ENCODE measurements around the gene CIAO2A. TPM values are rescaled to one million over a fixed set of nuclear protein-coding genes. Genes with fewer than 3 reads are reported as not detected.

Gene CIAO2A
- total RNA-seq, 4 donors from 2014 or later, result 26.6 to 65.2 (median 55.1) TPM

DNA sequence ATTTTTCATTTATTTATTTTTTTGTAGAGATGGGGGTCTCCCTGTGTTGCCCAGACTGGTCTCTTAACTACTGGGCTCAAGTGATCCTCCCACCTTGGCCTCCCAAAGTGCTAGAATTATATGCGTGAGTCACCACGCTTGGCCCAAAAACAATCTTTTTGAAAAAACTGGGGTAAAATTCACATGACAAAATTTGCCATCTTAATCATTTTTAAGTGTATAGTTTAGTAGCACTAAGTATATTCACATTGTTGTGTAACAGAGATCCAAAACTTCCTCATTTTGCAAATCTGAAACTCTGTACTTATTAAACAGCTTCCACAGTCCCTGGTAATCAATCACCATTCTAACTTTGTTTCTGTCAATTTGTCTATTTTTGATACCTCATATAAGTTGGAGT lies 7.3 kb upstream of the CIAO2A start:
- no peaks in the 10 kb centered on the region for H3K27me3 ChIP-seq
- ATAC-seq, result no peak
- H3K9me3 ChIP-seq, result no peaks in the 10 kb centered on the region
- in situ Hi-C loops (cut with MboI; ENCODE audit: low sequenced_read_pairs in 4 of 4), result no loop called here
- H3K36me3 ChIP-seq, result no peaks in the 10 kb centered on the region
- no peak for DNase-seq
- peaks cover 45 to 81% of the 10 kb centered on the region in 2 donors for H3K4me1 ChIP-seq
- TF ChIP-seq CTCF (IDR thresholded peaks at IDR 0.05 in 4 of 5, conservative IDR thresholded peaks at IDR 0.05 in 1 of 5) (no peak), POLR2A (IDR thresholded peaks at IDR 0.05) (no peak)
- intact Hi-C loops (cut with DNase I; ENCODE audit: low total_unique reads), result loop anchor here (10.0 kb wide), 1 partner anchor 254 kb away; the partner anchor contains the start of gene CSNK1G1
- no peak overlapping the region for H3K4me3 ChIP-seq
- peak overlapping the region; percentile 5 to 96 (median 92) for H3K27ac ChIP-seq

GRCh38 chr15:64099379-64099778 lies 5.7 kb upstream of the CIAO2A start:
- intact Hi-C loops (cut with DNase I; ENCODE audit: low total_unique reads) (loop anchor here (5.0 to 10.0 kb wide), 2 partner anchors 82 to 595 kb away; partner anchors contain the start of gene USP3), in situ Hi-C loops (cut with MboI; ENCODE audit: low sequenced_read_pairs in 4 of 4) (loop anchor here in 1 of 4 donors (25.0 kb wide), 1 partner anchor 587 kb away; the partner anchor contains the start of gene USP3)
- TF ChIP-seq CTCF (IDR thresholded peaks at IDR 0.05 in 4 of 5, conservative IDR thresholded peaks at IDR 0.05 in 1 of 5) (no peak), POLR2A (IDR thresholded peaks at IDR 0.05) (no peak)
- H3K4me3 ChIP-seq, result no peak overlapping the region
- DNase-seq (peak in 1 of 2 donors; percentile 50), ATAC-seq (peak; percentile 37 to 41)
- H3K9me3 ChIP-seq, result no peaks in the 10 kb centered on the region
- peak overlapping the region; percentile 66 to 96 (median 92) for H3K27ac ChIP-seq
- no peaks in the 10 kb centered on the region for H3K27me3 ChIP-seq
- H3K4me1 ChIP-seq, result peaks cover 43 to 76% of the 10 kb centered on the region in 2 donors
- H3K36me3 ChIP-seq, result no peaks in the 10 kb centered on the region

DNA sequence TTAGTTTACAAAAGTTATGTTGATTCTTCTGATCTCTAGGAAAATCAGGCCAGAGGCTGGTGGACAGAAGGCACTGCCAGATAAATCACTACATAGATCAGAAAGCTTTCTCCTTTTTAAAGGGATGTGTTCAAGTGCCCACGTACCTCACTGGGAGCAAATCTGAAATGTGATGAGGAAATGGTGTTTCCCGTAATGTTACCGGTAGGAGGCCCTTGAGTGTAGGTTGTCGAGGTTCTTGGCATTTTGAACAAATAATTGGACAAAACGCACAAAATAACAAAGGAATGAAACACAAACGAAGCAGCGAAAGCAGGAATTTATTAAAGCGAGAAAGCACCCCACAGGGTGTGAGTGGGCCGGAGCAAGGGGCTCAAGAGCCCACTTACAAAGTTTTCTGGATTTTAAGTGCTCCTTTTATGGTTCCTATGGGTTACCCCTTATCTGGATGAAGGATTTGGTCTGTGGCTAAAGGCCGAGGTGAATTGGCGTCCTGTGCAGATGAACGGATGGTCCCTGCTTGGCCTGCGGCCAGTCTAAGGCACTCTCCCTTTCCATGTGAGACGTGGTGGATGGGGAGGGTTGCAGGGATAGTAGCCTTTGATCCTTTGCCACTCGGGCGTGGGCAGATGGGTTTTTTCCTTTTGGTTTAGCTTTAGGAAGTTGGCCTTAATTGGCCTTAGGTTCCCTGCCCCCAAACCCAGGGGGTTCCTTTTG lies 3.2 kb upstream of the CIAO2A start:
- H3K36me3 ChIP-seq, result no peaks in the 10 kb centered on the region
- no peaks in the 10 kb centered on the region for H3K9me3 ChIP-seq
- DNase-seq, result no peak
- peaks cover 59 to 72% of the 10 kb centered on the region in 2 donors for H3K4me1 ChIP-seq
- H3K27ac ChIP-seq, result peak overlapping the region; percentile 91 to 96 (median 93)
- peak overlapping the region; percentile 83 to 98 (median 96) for H3K4me3 ChIP-seq
- TF ChIP-seq CTCF (IDR thresholded peaks at IDR 0.05 in 4 of 5, conservative IDR thresholded peaks at IDR 0.05 in 1 of 5) (peak in 1 of 5 experiments; percentile 20), POLR2A (IDR thresholded peaks at IDR 0.05) (no peak)
- intact Hi-C loops (cut with DNase I; ENCODE audit: low total_unique reads), result loop anchor here (5.0 to 10.0 kb wide), 2 partner anchors 80 to 592 kb away; partner anchors contain the start of gene USP3
- ATAC-seq, result no peak
- in situ Hi-C loops (cut with MboI; ENCODE audit: low sequenced_read_pairs in 4 of 4), result loop anchor here in 1 of 4 donors (25.0 kb wide), 1 partner anchor 585 kb away; the partner anchor contains the start of gene USP3
- H3K27me3 ChIP-seq, result no peaks in the 10 kb centered on the region

DNA sequence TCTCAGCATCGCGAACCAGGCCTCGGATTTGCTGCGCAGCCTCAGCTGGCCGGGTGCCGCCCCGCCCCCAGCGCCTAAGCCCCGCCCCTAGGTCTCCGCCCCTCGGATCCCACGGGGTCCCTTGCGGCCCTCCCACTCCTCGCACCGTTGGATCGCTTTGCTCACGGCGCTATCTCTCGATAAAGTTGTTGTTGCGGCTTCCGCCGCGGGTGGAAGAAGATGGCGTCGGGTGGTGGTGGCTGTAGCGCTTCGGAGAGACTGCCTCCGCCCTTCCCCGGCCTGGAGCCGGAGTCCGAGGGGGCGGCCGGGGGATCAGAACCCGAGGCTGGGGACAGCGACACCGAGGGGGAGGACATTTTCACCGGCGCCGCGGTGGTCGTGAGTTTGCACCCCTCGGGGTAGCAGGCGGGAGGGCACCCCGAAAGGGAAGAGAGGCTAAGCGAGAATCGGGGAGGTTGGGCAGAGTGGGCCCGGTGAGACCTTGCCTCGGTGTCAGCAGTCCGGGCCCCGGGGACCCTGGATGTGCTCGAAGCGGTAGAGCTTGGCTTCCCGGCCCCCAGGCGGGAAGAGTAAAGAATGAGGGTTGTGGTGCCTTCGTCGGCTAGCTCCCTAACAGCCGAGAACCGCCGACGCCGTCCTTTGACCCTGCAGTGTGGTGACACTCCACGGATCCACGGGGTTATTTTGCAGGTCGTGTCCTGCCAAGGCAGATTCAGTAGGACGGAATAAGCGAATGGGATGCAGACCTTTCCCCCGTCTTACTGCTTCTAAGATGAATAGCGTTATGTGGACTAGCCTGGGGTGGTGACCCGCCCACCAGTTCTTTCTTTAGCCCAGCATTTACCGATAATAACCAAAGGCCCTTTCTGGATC lies 2.4 kb upstream of the CIAO2A start, which contains the start of gene SNX1:
SNX1 (plus strand) TSS at position 188 of the 873 bp plus-strand sequence; CDS start at position 220, 32 bp downstream.
- Histone ChIP-seq H3K9me3 (no peaks in the 10 kb centered on the region), H3K36me3 (no peaks in the 10 kb centered on the region), H3K27me3 (no peaks in the 10 kb centered on the region), H3K27ac (peak within 1 kb of the TSS; percentile 91 to 96 (median 93)), H3K4me1 (peaks cover 64 to 66% of the 10 kb centered on the region in 2 donors), H3K4me3 (peak within 1 kb of the TSS; percentile 83 to 98 (median 96))
- intact Hi-C loops (cut with DNase I; ENCODE audit: low total_unique reads) (loop anchor here (5.0 to 10.0 kb wide), 2 partner anchors 79 to 591 kb away; partner anchors contain the start of gene USP3), in situ Hi-C loops (cut with MboI; ENCODE audit: low sequenced_read_pairs in 4 of 4) (loop anchor here in 1 of 4 donors (25.0 kb wide), 1 partner anchor 584 kb away; the partner anchor contains the start of gene USP3)
- peak; percentile 93 to 95 for DNase-seq
- peak; percentile 48 to 49 for ATAC-seq
- TF ChIP-seq CTCF (IDR thresholded peaks at IDR 0.05 in 4 of 5, conservative IDR thresholded peaks at IDR 0.05 in 1 of 5) (peak in 4 of 5 experiments; percentile 4 to 34 (median 30)), POLR2A (IDR thresholded peaks at IDR 0.05) (peak; percentile 98)
